ENCODE measurements around the gene CREB5. TPM values are rescaled to one million over a fixed set of nuclear protein-coding genes. Genes with fewer than 3 reads are reported as not detected.

Gene CREB5
- total RNA-seq, 1 donor from 2014 or later = 0.80 TPM

- intact Hi-C loops (cut with micrococcal nuclease) = no loop called here
- POLR2A ChIA-PET = no interaction called here
- Mint-ChIP-seq H3K4me3 (no peak overlapping the region), H3K9me3 (no peaks in the 10 kb centered on the region), H3K4me1 (peaks cover 2% of the 10 kb centered on the region), H3K27ac (no peak overlapping the region), H3K36me3 (ENCODE audit: low read depth) (no peaks in the 10 kb centered on the region), H3K27me3 (no peaks in the 10 kb centered on the region)
- CTCF ChIA-PET = no interaction called here
- no peak for TF ChIP-seq CTCF (IDR thresholded peaks at IDR 0.05)
- DNase-seq (no peak), ATAC-seq (ENCODE audit: low read depth) (no peak)
These were observed 275.9 kb downstream of the CREB5 start for GRCh38 chr7:28688174-28688573.

- Mint-ChIP-seq H3K27ac (no peak overlapping the region), H3K4me1 (no peaks in the 10 kb centered on the region), H3K36me3 (ENCODE audit: low read depth) (no peaks in the 10 kb centered on the region), H3K4me3 (no peak overlapping the region), H3K9me3 (no peaks in the 10 kb centered on the region), H3K27me3 (no peaks in the 10 kb centered on the region)
- POLR2A ChIA-PET = no interaction called here
- no peak for TF ChIP-seq CTCF (IDR thresholded peaks at IDR 0.05)
- CTCF ChIA-PET = no interaction called here
- intact Hi-C loops (cut with micrococcal nuclease) = no loop called here
- ATAC-seq (ENCODE audit: low read depth) (no peak), DNase-seq (no peak)
These were observed 276.3 kb downstream of the CREB5 start for GRCh38 chr7:28688651-28689050.

- ChIA-PET CTCF (no interaction called here), POLR2A (interaction anchor here (1.8 kb wide), 1 partner anchor 10 kb away, joined by 5 read pairs; no protein-coding TSS in a partner anchor)
- H3K4me1 Mint-ChIP-seq = peaks cover 34% of the 10 kb centered on the region
- DNase-seq (no peak), ATAC-seq (ENCODE audit: low read depth) (no peak)
- no peaks in the 10 kb centered on the region for H3K36me3 Mint-ChIP-seq (ENCODE audit: low read depth)
- TF ChIP-seq CTCF (IDR thresholded peaks at IDR 0.05) = no peak
- H3K27ac Mint-ChIP-seq = no peak overlapping the region
- H3K4me3 Mint-ChIP-seq = no peak overlapping the region
- no peaks in the 10 kb centered on the region for H3K9me3 Mint-ChIP-seq
- intact Hi-C loops (cut with micrococcal nuclease) = no loop called here
- no peaks in the 10 kb centered on the region for H3K27me3 Mint-ChIP-seq
These were observed 283.3 kb downstream of the CREB5 start for GRCh38 chr7:28695300-28696295.

GRCh38 chr7:28697913-28698563 is 285.7 kb downstream of the CREB5 start:
- Mint-ChIP-seq H3K36me3 (ENCODE audit: low read depth) (no peaks in the 10 kb centered on the region), H3K27ac (no peak overlapping the region), H3K27me3 (no peaks in the 10 kb centered on the region), H3K9me3 (no peaks in the 10 kb centered on the region), H3K4me1 (peaks cover 43% of the 10 kb centered on the region), H3K4me3 (peak overlapping the region; percentile 32)
- TF ChIP-seq CTCF (IDR thresholded peaks at IDR 0.05) = no peak
- ATAC-seq (ENCODE audit: low read depth) (no peak), DNase-seq (no peak)
- intact Hi-C loops (cut with micrococcal nuclease) = no loop called here
- ChIA-PET CTCF (no interaction called here), POLR2A (no interaction called here)

GRCh38 chr7:28698840-28699239 is 286.5 kb downstream of the CREB5 start:
- Mint-ChIP-seq H3K27me3 (no peaks in the 10 kb centered on the region), H3K4me1 (peaks cover 46% of the 10 kb centered on the region), H3K4me3 (peak overlapping the region; percentile 17), H3K9me3 (no peaks in the 10 kb centered on the region), H3K36me3 (ENCODE audit: low read depth) (no peaks in the 10 kb centered on the region), H3K27ac (no peak overlapping the region)
- DNase-seq (no peak), ATAC-seq (ENCODE audit: low read depth) (peak; percentile 34)
- ChIA-PET POLR2A (interaction anchor here (0.7 kb wide), 1 partner anchor 13 kb away, joined by 4 read pairs; no protein-coding TSS in a partner anchor), CTCF (no interaction called here)
- no peak for TF ChIP-seq CTCF (IDR thresholded peaks at IDR 0.05)
- intact Hi-C loops (cut with micrococcal nuclease) = no loop called here
